OCI-M2 (cell line): ENCODE results near the gene CKAP4.

ENCODE experiments used
- DNase-seq: peaks from one replicate; lab custom pipeline; 2025; ENCODE audit not compliant: unreplicated experiment; lab: John Stamatoyannopoulos, UW

Gene CKAP4

GRCh38 chr12:106205208-106206069 is 42.4 kb downstream of the CKAP4 start:
- no peak for DNase-seq

DNA sequence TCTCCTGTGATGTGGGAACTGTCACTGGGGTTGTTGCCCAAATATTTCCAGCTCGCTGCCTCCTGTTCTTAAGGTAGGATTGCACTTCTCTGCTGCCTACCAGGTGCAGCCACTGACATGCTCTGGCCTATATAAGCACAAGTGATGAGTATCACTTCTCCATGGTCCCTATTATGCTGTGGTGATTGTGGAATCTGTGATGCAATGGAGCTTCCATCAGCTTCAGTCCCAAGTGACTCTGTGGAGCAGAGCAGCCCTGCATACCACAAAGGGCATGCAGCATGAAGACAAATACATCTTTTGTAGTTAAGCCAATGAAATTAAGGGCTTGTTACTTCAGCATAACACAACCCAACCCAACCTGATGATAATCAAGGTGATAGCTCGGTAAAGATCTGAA is 43.5 kb downstream of the CKAP4 start:
- DNase-seq: no peak

DNA sequence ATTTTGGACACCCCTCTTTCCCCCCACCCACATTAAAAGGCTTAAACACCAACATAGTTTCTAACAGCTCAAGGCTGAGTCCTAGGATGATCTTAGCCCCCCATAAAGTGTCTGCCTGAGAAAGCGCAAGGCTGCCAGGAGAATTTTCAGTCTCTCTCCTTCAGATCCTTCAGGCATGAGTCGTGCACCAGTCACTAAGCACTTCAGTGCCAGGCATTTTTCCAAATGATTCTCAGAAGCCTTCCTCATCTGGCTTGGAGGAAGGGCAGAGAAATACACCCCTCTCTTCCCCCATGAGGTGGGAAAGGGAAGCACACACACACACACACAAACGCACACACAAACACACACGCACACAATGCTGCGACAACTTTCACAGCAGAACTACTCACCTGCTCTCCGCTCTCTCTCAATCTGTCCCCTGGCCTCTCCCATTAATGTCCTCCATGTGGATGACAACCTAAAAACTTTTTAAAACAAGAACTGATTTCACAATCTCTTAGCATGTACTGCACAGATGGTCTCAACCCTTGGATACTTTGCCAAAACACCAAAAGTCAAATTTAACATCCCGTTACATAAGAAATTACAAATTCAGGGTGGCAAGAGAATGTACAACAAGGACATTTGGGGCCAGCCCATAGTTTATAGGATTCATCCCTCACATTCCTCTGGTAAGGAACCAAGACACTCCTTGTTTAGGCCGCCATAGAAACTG is 49.8 kb downstream of the CKAP4 start:
- DNase-seq: no peak

DNA sequence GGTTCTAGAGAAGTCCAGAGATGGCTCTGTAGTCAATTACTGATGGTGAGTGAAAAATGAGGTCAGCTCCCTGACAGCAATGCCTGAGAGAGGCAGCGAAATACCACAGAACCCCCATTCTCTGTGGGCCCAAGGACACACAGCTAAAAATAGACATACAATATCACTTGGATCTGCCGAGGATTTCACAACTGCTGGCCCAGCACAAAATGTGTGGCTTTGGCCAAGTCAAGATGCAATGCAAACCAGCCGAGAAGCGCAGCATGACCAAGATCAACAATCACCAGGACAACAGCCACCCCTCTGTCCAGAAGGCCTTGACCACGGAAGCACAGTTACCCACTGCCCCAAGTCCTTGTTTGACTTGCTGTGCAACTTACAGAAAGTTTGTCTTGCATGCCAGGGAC is 52.2 kb downstream of the CKAP4 start:
- DNase-seq: no peak

GRCh38 chr12:106194351-106194750 is 53.5 kb downstream of the CKAP4 start:
- no peak for DNase-seq

DNA sequence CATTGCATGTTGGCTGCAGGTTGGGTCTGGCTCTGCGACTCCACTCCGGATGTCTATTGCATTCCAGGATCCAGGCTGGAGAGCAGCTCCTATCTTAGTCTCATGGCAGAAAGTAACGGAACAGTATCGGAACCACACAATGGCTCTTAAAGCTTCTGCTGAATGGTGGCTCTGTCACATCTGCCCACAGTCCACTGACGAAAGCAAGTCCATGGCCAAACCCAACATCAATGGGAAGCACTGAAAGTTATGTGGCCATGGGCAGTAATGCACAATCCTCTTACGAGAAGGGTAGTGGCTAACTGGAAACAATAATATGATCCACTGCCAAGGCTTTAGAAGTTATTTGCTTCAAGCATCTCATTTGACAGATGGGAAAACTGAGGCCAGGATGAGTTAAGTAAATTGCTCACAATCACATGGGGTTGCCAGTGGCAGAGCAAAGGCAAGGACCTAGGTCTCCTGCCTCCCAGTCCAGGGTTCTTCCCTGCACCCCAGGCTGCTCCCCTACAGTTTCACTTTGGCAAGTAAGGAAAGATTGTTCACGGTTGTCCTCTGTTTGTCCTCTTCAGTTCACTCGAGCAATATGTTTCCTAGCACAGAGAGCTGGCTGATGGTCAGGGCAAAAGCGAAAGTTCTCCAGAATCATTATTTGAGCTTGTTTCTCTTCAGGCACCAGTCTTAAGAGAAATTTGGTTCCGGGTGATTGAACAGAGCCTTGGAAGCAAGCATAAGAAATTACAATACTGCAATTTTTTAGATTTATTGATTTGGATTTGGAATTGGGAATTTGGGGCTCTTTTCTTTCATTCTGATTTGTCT is 54.2 kb downstream of the CKAP4 start:
- no peak for DNase-seq

GRCh38 chr12:106192659-106193393 is 55.0 kb downstream of the CKAP4 start:
- no peak for DNase-seq

GRCh38 chr12:106190581-106190980 is 57.2 kb downstream of the CKAP4 start:
- DNase-seq: no peak

- no peak for DNase-seq
These were observed 58.5 kb downstream of the CKAP4 start for GRCh38 chr12:106189341-106189740.

DNA sequence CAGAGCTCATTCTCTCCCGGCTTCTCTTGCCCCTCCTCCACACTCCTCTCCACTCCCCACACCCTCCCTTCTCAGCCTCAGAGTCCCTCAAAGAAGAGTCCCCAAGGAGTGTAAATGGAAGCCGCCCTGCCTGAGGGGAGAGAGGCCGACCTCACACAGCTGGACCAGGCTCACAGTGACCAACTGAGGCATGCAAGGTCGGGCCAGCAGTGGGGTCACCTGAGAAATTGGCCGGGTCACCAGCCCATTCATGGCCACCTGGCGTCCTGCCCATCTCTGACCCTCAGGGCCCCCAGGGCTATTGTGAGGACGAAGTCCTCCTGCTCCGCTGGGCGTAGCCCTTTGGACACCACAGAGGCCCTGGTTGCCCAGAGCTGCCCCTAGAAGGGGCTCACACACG is 59.6 kb downstream of the CKAP4 start:
- no peak for DNase-seq
